ENCODE results near the gene MAGI2.
"Not testable (repeated sequence)": the region's sequence is repeated elsewhere in the genome, so short reads cannot be mapped to it uniquely, and the experiment has no call there.

MAGI2 gene

DNA sequence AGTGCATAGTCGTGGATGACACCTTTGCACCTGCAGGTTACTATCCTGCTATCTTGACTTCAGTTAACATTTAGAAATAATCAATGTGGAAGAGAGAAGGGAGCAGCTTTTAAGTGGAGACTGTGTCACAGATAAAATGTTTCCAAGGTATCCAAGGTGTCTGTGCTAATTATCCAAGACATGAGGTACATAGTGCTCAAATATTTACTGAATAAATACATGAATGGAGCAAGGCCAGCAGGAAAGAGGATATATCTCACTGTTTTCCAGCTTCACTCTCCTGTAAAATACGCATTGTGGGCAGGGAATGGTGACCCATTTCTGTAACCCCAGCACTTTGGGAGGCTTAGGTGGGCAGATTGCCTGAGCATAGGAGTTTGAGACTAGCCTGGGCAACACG, 1102.5 kb downstream of the MAGI2 start:
- DNase-seq (ENCODE audit: low spot score), result no peak

DNA sequence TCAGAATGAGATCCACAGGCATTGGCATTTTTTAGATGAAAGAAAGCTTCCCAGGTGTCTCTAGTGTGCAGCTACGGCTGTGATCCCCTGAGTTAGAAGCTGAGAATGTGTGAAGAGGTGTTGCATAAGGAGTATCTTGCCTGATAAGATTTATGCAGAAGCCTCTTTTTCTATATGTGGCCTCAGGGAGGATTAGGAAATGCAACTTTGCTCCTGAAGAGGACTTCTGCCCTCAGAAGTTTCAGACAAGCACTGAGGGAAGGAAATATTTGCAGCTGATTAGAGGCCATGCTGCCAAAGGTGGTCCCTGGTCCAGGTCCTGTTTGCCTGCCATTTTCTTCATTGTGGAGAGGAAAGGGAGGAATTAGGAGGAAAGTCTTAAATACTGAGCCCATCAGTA, 1103.1 kb downstream of the MAGI2 start:
- DNase-seq (ENCODE audit: low spot score), result no peak

DNA sequence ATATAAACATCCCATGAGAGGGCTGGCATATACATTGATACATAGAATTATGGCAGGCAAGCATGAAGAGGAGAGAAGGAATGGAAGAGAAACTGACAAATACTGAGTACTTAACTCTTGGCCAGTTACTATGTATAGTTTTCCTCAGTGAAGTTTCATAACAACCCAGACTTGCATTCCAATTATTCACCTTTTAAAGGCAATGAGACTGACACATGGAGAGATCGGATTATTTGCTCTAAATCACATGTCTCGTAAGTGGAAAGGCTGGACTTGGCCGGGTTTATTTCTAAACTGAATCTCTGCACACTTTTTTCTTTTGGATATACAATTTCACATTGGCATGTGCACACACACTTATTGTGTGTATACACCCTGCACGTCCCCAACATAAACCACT, 1106.6 kb downstream of the MAGI2 start:
- no peak for DNase-seq (ENCODE audit: low spot score)

DNA sequence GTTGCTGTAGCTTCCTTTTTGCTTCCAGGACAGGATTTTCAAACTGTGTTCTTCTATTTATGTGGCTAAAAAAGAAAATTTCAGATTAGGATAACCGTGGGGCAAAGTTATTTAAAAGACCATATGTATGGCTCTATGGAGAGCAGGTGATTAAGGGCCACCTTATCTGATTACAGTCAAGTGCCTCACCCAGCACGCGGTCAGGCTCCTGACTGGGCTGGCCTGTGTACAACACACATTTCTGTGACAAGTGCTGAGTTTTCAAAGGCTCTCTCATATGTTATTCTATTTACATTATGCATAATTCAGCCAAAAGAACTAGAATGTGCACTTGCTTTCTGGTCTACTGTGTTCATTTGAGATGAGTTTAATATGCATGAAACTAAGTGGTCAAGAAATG, 1107.5 kb downstream of the MAGI2 start:
- no peak for DNase-seq (ENCODE audit: low spot score)

DNA sequence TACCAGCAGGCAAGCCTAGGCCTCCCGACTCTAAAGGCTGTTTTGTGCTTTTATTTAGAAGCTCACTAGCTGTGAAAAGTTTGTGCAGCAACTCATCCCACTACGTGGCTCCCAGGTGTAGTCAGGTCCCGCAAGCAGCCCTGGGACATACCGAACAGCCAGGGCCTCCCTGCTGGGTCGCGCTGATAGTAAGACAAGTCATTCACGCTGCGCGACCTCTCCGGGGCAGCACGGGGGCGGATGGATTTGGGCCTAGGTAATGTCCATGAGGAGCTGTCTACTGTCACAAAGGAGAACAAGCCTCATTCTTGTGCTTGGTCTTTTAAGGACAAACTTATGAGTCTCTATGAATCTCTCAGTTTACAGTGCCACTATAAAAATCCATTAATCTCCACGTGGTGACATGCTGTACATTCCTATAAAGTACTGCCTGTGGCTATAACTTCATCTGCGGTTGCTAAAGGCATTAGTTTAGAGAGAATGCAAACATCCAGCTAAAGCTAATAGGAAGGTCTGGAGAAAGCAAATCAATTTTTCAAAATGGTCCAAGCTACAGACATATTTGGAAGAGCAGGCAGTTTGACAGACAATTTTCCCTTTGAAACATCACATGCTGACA, 1108.1 kb downstream of the MAGI2 start:
- no peak for DNase-seq (ENCODE audit: low spot score)

DNA sequence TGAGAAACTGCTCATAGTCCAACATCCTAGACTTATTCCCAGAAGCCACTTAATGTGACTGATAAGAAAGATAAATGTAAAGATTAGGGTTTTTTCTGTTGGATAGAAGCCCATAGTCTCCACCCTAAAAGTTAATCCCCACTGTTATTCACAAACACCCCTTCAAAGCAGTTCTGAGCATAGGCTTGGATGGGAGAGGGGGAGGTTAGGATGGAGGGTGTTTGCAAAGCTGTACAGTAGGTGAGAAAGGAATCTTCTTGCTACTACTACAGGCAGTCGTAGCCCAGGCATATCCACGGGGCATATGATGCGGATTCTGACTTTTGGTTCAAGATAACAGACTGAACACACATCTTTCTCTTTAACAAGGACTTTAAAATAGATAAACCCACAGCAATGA, 1119.0 kb downstream of the MAGI2 start:
- DNase-seq (ENCODE audit: low spot score), result no peak

DNA sequence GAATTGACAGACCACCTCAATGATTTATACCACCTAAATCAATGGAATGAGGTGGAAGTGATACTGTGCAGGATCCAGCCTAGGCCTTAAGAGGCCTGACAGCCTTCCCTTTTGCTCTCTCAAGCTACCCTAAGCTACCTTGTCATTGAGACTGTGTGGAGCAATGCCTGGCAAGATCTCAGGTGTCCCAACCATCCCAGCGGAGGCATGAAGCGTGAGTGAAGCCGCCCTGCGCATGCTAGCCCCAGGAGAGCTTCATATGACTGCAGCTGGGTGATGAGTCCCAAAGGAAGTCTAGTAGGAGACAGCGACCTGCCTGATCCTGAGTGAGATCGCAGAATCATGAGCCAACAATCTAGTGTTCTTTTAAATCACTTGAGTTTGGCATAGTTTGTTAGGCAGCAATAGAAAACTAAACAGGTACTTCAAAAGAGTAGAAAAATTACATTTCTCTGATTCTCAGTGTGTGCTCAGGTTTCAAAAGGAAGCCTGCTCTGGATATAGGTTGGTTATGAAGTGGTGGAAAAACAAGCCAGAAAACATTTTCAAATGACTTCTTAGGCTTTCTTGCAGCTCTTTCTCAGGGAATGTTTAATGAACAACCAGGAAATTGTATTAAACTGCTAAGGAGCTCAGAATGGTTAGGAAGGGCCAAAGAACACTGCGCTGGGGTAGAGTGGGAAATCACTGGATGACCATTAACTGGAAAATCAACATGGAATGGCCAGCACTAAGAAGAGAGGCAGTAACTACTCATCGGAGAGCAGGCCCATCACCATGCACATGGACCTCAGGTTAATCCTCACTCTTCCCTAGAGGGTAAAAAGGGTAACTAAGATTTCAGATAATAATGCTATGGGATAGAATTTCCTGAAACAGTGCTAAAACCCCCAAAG, 1119.7 kb downstream of the MAGI2 start:
- no peak for DNase-seq (ENCODE audit: low spot score)

DNA sequence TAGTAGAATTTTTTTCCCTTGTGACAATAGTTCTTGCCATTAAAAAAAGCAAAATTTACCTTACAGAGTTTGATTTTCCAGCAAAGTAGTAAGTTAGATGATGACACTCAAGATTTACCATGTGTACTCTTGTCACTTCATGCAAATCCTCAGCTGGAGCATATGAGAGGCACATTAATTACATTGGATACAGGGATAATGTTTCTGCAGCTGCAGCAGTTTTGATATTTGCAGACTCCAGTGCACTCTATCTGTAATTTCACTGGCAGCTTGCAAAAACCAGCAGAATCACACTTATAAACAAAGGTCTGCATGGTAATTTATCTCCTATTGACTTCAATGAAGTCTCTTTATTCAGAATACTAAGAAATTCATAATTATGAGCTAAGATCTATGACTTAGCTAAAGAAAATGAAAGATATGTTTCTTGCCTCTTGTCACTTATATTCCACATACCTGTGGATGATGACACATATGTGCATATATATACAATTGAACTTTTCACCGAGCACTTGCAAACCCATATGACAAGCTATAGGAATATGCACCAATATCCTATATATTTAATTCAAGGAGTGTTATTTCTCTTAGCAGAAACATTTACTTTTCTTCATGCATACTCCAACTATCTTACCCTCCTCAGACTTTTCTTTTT, 1124.3 kb downstream of the MAGI2 start:
- no peak for DNase-seq (ENCODE audit: low spot score)

DNA sequence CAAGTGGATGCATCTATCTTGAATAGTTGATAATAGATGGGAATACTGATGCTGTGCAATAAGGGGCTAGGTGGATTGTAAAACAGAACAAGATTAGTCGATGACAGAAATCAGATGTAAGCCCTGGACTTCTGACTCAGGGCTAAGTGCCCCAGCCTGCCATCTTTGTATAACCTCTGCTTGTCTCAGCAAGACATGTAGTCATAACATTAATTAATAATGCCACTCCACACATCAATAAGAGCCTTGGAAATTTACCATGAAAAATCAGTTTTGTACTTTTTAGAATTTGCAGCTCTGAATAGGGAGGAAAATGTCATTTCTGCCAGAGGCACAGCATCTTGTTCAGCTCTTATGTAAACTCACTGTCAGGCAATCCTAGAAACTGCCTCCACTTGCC, 1125.7 kb downstream of the MAGI2 start:
- no peak for DNase-seq (ENCODE audit: low spot score)

DNA sequence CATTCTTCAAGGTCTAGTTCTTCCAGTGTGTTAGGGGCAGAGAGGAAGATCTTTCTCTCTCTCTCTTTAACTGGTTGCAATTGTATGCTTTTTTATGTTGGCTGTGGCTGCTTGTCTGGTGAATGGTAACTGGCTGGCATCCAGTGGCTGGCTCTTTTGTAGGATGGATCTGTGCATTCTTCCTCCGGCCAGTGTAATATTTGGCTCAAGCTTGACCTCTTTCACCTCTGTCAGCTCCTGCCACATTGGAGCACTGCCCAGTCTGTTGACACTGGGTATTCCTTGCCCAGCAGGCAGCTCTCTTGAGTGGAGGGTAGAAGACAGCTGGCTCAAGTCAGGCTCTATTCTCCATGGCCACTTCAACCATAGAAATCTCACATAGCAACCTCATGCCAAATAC, 1126.6 kb downstream of the MAGI2 start:
- DNase-seq (ENCODE audit: low spot score), result peak; percentile 72

DNA sequence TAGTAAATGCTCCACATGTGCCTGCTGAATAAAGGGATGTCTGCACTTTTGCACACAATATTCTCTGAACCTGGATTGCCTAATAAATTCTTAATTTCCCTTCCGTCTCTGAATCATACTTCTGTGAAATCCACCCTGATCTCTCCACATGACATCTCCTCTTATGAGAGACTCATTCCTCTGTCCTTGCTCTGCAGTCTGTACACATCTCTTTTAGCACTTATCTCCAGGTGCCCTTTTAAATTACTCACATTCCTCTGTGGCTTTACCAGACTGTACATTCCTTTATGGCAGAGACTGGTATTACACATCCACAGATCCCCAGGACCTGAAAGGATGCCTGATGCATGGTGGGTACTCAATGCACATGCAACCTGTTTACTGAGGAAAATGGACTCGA, 1127.3 kb downstream of the MAGI2 start:
- DNase-seq (ENCODE audit: low spot score), result no peak

DNA sequence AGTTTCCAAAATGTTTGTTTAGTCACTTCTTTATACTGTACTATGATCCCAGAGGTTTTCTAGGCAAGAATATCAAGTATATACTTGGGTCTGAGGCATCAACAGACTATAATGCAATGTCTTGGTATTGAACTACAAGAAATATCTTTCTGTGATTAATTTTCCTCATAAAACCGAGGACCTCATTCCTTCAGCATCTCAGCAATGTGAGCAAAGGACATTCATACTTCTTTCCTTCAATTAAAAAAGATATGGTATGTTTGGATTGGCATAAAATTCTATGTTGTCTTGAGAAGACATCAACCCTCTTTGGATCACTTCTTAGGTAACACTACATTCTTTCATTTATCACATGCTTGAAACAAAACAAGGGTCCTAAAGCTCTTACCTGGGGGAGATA, 1130.3 kb downstream of the MAGI2 start:
- no peak for DNase-seq (ENCODE audit: low spot score)

DNA sequence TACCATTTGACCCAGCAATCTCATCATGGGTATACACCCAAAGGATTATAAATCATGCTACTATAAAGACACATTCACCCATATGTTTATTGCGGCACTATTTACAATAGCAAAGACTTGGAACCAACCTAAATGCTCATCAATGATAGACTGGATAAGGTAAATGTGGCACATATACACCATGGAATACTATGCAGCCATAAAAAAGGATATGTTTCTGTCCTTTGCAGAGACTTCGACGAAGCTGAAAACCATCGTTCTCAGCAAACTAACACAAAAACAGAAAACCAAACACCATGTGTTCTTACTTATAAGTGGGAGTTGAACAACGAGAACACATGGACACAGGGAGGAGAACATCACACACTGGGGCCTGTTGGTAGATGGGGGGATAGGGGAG, 1131.2 kb downstream of the MAGI2 start:
- DNase-seq (ENCODE audit: low spot score), result not testable (repeated sequence)

DNA sequence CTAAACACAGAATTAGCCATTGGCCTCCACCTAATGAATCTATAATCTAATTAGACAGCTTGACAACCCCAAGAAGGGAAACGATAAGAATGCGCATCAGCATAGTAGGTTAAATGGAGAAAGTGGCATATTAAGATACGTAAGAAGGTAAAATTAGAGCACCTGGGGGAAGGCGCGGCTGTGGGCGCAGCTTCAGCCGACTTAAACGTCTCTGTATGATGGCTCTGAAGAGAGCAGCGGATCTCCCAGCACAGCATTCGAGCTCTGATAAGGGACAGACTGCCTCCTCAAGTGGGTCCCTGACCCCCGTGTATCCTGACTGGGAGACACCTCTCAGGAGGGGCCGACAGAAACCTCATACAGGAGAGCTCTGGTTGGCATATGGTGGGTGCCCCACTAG, 1136.1 kb downstream of the MAGI2 start:
- no peak for DNase-seq (ENCODE audit: low spot score)

DNA sequence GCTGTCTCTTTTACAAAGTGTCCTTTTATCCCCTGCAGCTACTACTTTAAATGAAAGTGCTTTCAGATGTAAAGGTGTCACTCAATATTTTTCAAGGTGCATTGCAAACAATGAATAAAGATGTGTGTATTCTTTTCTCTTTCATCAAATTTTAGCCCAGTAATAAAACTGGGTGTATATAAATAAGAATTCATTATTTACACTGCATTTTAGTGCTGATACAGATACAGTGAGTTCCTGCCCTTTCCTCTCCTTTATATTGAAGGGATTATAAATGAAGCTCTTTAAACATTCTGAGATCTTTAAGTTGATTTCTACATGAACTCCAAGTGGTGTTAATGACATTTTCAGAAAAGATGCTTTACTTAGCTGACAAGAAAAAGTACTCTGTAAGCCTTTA, 1137.4 kb downstream of the MAGI2 start:
- no peak for DNase-seq (ENCODE audit: low spot score)

DNA sequence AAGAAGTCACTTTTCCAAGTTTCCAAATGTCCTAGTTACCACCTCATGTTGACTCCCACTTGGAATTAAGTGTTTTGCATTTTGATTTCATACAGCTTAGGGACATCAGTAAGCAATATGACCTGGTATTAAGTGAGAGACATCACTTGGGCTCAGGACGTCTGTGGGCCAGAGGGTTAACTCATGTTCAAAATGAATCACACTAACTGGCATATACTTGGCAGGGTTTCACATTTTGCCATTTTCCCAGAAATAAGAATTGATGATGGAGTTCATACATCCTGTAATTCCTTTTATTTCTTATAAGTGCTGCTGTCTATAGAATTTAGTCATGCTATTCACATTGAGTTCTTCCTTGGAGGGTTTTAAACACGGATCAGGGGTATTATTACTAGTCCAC, 1138.3 kb downstream of the MAGI2 start:
- no peak for DNase-seq (ENCODE audit: low spot score)

DNA sequence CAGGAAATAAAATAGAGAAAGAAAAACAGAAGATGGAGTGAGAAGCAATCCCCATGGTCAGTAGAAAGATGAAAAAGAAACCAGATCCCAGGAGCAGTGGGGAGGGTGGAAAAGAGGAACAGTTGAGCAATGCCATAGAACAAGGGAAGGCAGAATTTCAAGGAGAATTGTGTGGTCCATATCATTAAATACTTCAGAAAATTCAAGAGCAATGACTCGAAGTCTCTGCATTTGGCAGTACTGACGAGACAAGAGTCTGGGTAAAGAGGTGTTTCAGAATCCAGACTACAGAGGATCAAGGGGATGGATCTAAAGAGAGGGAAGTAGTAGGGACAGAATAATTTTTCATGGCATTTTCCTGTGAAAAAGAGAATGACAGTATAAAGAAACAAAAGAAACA, 1142.3 kb downstream of the MAGI2 start:
- no peak for DNase-seq (ENCODE audit: low spot score)

DNA sequence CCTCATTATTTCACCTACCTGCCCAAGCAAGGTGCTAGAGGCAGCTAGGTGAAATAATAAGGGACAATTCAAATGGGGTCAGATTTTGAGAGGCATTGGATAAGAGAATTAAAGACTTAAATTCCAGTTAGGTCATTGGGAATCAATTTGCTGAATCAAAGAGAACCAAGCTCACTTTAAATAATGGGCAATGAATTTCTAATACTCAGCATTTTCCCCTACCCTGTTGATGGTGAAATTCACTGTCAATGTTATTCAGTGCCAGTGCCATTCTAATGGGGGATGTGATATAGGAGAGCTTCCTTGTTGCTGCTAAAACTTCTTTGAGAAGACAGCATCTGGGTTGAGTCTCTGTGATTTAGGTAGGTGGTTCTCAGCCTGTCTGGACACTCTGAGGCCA, 1145.6 kb downstream of the MAGI2 start:
- DNase-seq (ENCODE audit: low spot score), result no peak

DNA sequence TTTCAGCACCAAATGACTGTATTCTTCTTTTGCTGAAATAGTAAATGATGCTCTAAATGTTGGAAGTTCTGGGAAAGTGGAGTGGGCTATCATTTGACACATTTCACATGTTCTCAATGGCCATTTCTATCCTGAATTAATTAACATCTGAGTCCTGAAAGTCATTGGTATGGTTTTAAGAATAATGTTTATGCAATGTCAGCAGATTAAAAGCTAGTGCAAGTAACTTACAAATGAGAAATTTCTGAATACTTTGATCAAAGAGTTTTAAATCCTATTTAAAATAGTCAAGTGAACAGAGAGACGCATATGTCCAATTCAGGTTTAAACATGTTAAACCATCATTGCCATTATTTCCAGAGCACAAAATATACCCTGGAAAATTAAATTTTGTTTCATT, 1146.8 kb downstream of the MAGI2 start:
- DNase-seq (ENCODE audit: low spot score), result no peak

DNA sequence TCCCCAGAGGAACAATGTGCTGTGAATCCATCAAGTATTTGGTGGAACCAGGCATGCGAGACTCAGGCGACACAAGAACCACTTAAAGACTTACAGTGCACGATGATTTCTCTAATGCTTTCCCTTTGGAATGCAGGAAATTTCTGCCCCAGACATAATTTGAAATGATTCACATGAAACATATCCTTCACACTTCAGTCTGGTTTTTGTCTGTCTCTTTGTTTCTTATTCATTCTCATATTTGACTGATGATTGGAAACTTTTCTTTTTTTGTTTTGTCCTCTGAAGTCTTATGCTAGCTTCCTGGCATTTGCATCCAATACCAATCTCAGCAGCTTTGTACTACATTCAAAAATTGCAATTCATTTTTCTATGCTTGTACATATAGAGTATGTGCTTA, 1152.1 kb downstream of the MAGI2 start:
- no peak for DNase-seq (ENCODE audit: low spot score)

DNA sequence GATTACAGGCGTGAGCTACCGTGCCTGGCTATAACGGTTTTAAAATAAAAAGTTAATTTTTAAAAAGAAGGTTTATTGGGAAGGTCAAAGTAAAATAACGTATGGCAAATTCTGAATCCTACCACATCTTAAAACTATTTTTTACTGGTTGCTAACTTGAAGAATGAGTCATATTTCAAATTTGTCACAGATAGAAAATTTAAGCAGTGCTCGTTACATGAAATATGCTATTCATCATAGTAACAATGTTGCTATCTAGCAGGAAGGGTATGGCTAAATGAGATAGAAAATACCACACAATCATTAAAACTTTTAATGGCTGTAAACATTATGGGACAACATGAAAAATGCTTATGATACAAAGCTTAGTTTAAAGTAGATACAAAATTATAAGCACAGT, 1154.4 kb downstream of the MAGI2 start:
- no peak for DNase-seq (ENCODE audit: low spot score)

DNA sequence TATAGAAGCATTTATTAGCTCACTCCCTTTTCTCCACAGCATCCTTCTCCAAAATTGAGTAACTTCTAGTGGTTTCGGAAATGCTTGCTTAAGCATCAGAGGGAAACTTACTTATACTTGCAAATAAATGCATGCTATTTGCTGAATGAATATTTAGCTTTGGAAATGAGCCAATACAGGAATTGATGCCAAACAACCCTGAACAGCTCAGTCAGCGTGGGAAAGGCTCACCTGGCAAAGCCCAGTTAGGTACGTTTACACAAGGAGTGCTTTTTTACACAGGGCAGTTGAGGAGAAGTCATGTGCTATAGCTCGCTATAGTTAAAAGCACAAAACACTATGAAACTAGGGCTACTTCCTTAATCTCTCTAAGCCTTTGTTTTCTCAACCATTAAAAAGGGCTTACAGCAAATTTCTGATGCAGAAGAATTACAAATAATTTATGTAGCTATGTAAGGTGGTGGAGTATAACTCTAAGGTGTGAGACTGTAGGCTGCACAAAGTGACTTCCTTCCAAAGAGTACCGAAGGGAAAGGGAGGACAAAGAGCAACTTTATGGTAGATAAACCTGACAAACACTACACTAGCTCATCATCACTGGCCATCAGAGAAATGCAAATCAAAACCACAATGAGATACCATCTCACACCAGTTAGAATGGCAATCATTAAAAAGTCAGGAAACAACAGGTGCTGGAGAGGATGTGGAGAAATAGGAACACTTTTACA, 1156.7 kb downstream of the MAGI2 start:
- DNase-seq (ENCODE audit: low spot score), result no peak

All from pons (tissue), 1 donor.